Measurements from ENCODE around the gene RITA1.

Gene RITA1

GRCh38 chr12:113144806-113145205 lies 40.7 kb upstream of the RITA1 start:
- TF ChIP-seq CTCF (IDR thresholded peaks at IDR 0.05): no peak
- H3K9me3 ChIP-seq: no peaks in the 10 kb centered on the region
- peaks cover 12 to 14% of the 10 kb centered on the region in 2 experiments for H3K4me1 ChIP-seq (ENCODE audit: control insufficient read depth in 1 of 2, insufficient read depth in 1 of 2, low read depth in 1 of 2, low read length in 1 of 2)
- H3K27me3 ChIP-seq: peaks cover 32% of the 10 kb centered on the region
- no peaks in the 10 kb centered on the region for H3K36me3 ChIP-seq
- H3K4me3 ChIP-seq (ENCODE audit: low read depth in 1 of 2, low read length in 1 of 2): no peak overlapping the region
- no peak overlapping the region for H3K27ac ChIP-seq

- H3K36me3 ChIP-seq: no peaks in the 10 kb centered on the region
- H3K27ac ChIP-seq: no peak overlapping the region
- H3K9me3 ChIP-seq: no peaks in the 10 kb centered on the region
- TF ChIP-seq CTCF (IDR thresholded peaks at IDR 0.05): no peak
- peaks cover 12 to 14% of the 10 kb centered on the region in 2 experiments for H3K4me1 ChIP-seq (ENCODE audit: control insufficient read depth in 1 of 2, insufficient read depth in 1 of 2, low read depth in 1 of 2, low read length in 1 of 2)
- no peak overlapping the region for H3K4me3 ChIP-seq (ENCODE audit: low read depth in 1 of 2, low read length in 1 of 2)
- peaks cover 43% of the 10 kb centered on the region for H3K27me3 ChIP-seq
These were observed 39.6 kb upstream of the RITA1 start for GRCh38 chr12:113145720-113146551.

- Histone ChIP-seq H3K4me1 (ENCODE audit: control insufficient read depth in 1 of 2, insufficient read depth in 1 of 2, low read depth in 1 of 2, low read length in 1 of 2) (peaks cover 12 to 13% of the 10 kb centered on the region in 2 experiments), H3K27ac (no peak overlapping the region), H3K9me3 (no peaks in the 10 kb centered on the region), H3K27me3 (peaks cover 54% of the 10 kb centered on the region), H3K4me3 (ENCODE audit: low read depth in 1 of 2, low read length in 1 of 2) (no peak overlapping the region), H3K36me3 (no peaks in the 10 kb centered on the region)
- no peak for TF ChIP-seq CTCF (IDR thresholded peaks at IDR 0.05)
These were observed 38.5 kb upstream of the RITA1 start for GRCh38 chr12:113146999-113147398.

GRCh38 chr12:113149361-113150150 lies 36.0 kb upstream of the RITA1 start, which contains the start of gene CFAP73:
CFAP73 (plus strand) TSS chr12:113149724; CDS start chr12:113149858, 134 bp downstream.
- H3K4me3 ChIP-seq (ENCODE audit: low read depth in 1 of 2, low read length in 1 of 2): no peak within 1 kb of the TSS
- H3K27me3 ChIP-seq: peaks cover 79% of the 10 kb centered on the region
- no peaks in the 10 kb centered on the region for H3K9me3 ChIP-seq
- no peak for TF ChIP-seq CTCF (IDR thresholded peaks at IDR 0.05)
- H3K36me3 ChIP-seq: no peaks in the 10 kb centered on the region
- H3K4me1 ChIP-seq (ENCODE audit: control insufficient read depth in 1 of 2, insufficient read depth in 1 of 2, low read depth in 1 of 2, low read length in 1 of 2): peaks cover 11% of the 10 kb centered on the region in 2 experiments
- H3K27ac ChIP-seq: no peak within 1 kb of the TSS

- Histone ChIP-seq H3K4me3 (ENCODE audit: low read depth in 1 of 2, low read length in 1 of 2) (no peak overlapping the region), H3K36me3 (no peaks in the 10 kb centered on the region), H3K27me3 (peaks cover 88% of the 10 kb centered on the region), H3K9me3 (no peaks in the 10 kb centered on the region), H3K27ac (no peak overlapping the region), H3K4me1 (ENCODE audit: control insufficient read depth in 1 of 2, insufficient read depth in 1 of 2, low read depth in 1 of 2, low read length in 1 of 2) (peaks cover 11% of the 10 kb centered on the region in 2 experiments)
- TF ChIP-seq CTCF (IDR thresholded peaks at IDR 0.05): no peak
These were observed 33.9 kb upstream of the RITA1 start for GRCh38 chr12:113151655-113152054.

Measured in neutrophil (primary cell).